Left hindlimb (tissue), 1 donor: ENCODE measurements around the gene ARSG.

Source experiments
- DNase-seq: peaks from one replicate; pipeline ENCODE4 v3.0.0-alpha.2; 2018

Gene ARSG

DNA sequence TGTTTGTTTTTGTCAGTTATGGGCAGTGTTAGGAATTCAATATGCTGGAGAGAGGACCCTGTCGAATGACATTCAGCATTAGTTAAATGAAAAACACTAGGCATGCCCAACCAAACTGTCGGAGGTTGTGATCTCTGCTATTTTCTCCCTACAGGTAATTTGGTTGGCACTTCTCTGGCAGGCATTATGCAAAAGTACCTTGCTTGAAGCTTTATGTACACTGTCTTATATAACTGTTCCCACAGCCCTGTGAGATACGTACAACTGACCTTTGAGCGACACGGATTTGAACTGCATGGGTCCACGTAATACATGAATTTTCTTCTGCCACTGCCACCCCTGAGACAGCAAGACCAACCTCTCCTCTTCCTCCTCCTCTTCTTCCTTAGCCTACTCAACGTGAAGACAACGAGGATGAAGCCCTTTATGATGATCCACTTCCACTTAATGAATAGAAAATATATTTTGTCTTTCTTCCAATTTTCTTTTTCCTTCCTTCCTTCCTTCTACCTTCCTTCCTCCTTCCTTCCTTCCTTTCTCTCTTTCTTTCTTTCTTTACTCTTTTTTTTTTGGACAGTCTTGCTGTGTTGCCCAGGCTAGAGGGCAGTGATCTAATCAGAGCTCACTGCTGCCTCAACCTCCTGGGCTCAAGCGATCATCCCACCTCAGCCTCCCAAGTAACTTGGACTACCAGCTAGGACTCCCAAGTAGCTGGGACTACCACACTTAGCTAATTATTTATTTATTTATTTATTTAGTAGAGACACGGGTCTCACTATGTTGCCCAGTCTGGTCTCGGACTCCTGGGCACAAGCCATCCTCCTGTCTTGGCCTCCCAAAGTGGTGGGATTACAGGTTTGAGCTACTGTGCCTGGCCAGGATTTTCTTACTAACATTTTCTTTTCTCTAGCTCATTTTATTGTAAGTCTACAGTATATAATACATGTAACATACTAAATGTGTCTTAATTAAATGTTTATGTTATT is 88.7 kb downstream of the ARSG start:
- no peak for DNase-seq

DNA sequence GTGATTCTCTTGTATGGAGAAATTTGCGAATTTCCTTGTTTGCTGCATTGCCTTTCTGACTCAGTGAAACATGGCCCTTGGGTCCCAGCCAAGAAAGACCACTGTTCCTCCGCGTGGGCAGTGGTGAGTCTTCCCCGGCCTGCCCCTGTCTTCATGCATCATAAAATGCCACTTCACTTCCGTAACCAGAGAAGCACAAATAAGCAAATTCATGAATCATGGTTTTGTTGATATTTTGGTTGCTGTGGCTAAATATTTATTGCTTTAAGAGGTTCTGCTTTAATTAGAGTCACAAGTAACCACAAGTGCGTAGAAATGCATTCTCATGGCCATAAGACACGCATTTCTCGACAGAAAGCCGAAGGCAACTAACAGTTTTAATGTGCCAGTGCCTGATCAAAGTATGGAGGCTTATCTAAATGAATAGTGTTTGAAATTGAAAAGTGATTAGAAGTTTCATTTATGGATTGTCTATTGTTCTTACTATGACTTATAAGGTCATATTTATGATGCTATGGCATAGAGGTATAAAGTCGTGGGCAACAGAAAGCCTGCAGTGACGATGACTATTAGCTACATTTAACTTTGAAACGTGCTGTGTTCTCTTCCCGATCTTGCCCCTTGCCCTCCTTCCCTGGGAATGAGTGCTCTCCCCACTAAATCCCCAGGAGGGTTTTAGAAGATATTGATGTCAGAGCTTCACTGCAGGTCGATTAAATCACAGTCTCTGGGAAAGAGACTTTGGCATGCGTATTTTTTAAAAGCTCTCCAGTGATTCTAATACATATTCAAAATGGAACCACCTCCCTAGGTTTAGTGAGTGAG is 90.0 kb downstream of the ARSG start:
- no peak for DNase-seq

- DNase-seq: no peak
Observed at GRCh38 chr17:68382582-68383085, 91.3 kb downstream of the ARSG start.

GRCh38 chr17:68383120-68383442 is 91.8 kb downstream of the ARSG start:
- no peak for DNase-seq

- DNase-seq: peak; percentile 53
Observed at GRCh38 chr17:68383443-68384321, 92.4 kb downstream of the ARSG start.

DNA sequence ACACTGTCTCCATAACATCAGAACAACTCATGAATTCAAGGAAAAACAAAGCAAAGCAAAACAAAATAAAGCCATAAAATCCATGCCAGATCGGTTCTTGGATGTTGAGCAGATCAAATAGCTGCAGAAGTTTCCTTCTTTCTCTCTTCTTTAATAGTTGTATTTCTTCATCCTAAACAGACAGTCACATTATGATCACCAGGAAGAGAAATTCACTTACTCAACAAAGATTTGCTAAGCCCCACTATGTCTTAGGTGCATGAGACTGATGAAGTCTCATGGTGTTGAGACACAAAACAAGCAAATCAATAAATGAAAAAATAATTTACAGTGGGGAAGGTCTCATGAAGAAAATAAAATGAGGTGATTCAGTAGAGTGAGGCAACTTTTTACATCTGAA is 93.2 kb downstream of the ARSG start:
- DNase-seq: no peak

- DNase-seq: no peak
Observed at GRCh38 chr17:68384941-68385340, 93.6 kb downstream of the ARSG start.

- DNase-seq: no peak
Observed at GRCh38 chr17:68385490-68386215, 94.4 kb downstream of the ARSG start.

DNA sequence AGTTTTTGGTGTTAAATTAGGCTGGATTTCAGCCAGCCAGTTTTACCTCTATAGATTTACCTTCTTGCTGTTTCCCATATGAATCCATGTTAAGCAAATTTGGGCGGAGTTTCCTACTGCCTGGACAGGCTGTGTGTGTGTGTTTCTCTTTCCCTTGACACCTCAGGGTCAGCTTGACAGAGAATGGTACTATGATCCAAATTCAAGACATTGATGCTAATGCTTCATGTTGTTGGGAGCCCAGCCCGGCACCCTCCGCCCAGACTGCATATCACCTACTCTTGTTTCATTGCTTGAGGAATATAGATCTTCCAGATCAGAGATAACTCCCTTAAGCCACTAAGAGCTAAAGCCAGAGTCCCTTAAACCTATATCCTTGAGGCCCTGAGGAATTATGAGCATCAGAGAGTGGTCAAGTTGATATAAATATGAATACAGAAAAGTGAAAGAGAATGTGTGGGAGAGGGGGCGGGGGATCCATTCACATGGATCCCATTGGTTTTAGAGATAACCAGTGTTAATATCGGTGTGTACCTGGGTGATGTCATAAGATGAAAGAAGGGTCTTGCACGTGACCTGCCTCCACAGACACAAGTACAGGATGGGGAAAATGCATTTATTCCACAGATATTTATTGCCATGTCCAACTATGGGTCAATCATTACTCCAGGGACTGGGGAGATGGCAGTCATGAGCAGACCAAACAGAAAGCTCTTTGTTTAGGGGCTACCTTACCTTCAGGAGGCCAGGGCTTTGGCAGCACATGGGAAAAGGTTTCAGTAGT is 96.3 kb downstream of the ARSG start:
- no peak for DNase-seq

GRCh38 chr17:68389041-68389440 is 97.7 kb downstream of the ARSG start:
- DNase-seq: no peak

GRCh38 chr17:68390888-68391545 is 99.7 kb downstream of the ARSG start:
- DNase-seq: no peak

DNA sequence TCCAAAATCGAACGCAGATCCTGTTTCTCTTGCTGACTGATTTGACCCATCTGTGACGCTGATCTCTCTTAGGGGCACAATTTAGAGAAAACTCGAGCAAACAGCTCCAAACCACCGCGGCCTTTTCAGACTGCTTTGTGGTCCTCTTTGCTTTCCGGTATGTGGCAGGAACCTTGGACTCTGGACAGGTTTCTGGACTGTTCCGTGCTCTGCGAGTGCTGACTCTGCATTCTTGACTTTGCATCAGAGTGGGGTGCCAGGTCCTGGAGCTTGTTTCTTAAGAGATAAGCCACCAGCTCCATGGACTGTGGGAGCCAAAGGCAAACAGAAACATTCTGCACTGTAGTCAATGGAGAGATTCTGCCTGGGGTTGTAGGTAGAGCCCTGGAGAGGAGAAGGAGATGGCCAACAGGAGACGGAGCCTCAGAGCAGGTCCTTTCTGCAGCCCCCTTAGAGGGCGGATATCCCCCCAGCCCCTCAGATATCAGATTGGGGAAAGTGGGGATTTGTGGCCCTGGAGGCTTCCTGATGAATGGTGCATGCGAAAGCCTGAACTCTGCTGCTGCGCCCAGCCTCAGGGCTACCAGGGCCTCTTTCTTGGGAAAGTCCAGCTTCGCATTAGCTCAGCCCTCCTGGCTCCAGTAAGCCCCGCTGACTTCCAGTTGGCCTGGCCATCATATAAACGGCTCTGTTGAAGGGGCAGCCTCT is 100.4 kb downstream of the ARSG start:
- DNase-seq: no peak

- DNase-seq: no peak
Observed at GRCh38 chr17:68394608-68395331, 103.5 kb downstream of the ARSG start.

DNA sequence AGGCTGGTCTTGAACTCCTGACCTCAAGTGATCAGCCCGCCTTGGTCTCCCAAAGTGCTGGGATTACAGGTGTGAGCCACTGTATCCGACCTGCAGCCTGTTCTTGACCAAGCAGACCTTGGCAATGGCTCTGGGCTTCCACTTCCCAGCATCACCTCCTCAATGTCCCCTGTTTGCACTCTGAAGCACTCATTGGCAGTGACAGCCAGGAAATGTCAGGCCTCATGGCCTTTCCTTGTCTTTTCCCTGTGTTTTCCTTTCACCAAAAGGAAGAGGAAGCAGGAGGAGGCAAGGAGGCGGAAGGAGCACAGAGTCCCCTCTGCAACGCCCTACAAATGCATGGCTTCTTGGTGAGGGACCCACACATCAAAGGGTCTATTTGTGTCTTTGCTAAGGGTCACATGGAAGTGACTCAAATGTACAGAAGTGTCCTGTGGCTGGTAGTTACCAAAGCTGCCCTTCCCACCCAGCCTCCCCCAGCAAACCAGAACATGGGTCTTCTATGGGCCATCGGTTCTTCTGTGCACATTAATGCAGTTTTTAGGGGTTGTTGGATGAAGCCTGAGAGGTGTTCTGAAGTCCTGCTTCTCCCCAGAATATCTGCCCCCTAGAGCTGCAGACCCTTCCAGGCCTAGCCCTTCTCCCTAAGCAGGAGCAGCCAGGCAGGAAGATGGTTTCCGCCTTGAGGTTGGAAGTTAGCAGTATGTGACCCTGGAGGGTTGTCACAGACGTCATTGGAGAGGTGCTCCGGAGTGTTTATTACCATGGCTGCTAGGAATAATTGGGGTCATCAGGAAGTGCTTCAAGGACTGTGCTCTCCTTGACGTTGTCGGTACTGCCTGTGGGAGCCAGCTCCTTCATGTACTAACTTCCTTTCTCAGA is 105.2 kb downstream of the ARSG start:
- DNase-seq: no peak

DNA sequence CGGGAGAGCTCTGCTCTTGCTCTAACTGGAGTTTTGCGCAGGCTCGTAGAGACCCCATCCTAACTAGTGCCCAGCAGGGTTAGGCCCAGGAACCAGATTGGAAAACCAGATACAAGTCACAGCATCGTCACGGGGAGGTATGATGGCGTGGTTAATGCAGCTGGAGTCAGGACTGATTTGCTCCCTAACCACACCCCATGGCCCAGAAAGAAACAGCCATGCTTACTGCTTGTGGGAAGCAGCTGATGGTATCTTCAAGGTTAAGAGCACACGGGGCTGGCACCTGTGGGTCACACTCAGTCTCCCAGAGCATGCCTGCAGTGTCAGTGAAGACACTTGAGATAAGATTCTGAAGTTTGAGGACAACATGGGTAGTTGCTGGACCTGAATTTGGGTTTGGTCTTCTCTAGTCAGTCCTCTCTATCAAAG is 105.8 kb downstream of the ARSG start:
- DNase-seq: no peak

DNA sequence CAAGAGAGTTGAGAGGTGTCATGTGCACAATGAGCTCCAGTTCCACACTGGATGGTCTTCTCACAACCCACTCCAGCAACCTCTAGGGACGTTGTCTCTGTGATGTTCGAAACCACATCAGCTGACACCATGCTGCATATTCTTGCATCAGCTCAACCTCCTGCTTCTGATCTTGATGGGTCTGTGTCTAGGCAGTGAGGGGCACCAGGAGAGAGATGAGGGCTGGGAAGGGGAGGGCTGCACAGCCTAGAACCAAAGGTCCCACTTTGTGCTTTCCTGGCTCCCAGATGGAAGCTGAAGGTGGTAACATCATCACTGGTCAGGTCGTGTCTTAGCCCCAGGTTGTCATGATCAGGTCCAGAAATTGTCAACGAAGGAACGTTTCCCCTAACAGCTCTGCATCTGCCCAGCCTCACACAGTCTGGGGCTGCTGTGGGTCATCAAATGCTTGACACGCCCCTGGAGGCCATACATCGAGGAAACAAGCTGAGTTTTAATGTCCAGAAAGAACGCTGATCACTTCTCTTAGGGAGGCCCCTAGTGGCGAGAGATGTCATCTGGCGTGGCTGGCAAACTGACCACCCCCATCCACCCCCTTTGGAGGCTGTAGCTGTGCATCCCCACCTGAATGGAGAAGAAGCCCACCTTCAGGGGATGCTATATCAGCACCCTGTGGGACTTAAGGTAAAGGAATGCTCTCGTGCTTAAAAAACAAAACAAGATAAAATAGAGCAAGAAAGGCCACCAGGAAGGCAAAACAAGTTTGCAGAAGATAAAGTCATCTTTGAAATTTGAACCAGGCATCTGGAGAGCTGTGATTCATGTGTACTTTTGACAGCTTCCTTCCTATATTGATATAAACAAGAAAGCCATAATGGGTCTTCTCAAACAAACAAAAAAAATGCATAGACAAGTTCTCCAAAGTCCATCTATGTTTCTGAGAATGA is 107.7 kb downstream of the ARSG start:
- DNase-seq: peak; percentile 65
